NCI-H1417 (cell line): Measurements from ENCODE around the gene ATF2.
A peak's percentile ranks its signal among the peaks of the same experiment; 100 is the strongest.

Source experiments
- DNase-seq, 3 experiments: peaks; one replicate each; lab custom pipeline; 2025; lab: John Stamatoyannopoulos, UW

The ATF2 gene, protein sequence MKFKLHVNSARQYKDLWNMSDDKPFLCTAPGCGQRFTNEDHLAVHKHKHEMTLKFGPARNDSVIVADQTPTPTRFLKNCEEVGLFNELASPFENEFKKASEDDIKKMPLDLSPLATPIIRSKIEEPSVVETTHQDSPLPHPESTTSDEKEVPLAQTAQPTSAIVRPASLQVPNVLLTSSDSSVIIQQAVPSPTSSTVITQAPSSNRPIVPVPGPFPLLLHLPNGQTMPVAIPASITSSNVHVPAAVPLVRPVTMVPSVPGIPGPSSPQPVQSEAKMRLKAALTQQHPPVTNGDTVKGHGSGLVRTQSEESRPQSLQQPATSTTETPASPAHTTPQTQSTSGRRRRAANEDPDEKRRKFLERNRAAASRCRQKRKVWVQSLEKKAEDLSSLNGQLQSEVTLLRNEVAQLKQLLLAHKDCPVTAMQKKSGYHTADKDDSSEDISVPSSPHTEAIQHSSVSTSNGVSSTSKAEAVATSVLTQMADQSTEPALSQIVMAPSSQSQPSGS

GRCh38 chr2:175167792-175168563, at the start of gene ATF2:
Gene ATF2 (minus strand): TSS chr2:175168203. CDS start chr2:175136443, 31,760 bp downstream.
- DNase-seq, result peak; percentile 96 to 100 (median 99)

DNA sequence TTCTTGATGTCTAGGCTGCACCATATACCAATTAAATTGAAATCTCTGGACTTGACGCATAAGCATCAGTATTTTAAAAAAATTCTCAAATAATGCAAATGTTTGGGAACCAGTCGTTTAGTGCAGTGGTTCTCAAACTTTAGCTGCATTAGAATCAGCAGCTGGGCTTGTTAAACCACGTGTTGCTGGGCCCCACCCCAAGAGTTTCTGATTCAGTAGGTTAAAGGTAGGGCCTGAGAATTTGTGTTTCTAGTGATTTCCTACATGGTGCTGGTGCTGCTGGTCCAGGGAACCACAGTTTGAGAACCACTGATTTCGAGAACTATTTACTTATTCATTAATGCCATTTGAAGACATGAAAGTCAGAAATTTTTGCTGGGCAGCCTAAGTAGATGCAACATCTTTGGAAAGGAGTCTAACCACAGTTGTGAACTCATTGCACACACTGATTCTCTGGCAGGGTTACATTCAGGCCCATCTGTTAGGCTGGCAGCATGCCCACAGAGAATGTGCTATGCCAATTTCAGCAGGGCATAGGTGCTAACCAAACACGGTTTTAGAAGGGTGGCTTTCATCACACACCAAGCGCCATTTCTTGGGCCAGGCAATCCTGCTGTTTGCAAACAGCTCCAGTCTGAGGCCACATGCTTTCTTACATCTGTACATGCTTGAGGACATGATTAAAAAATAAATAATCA, 39.9 kb upstream of the ATF2 start:
- DNase-seq, result peak in 1 of 3 experiments; percentile 35

DNA sequence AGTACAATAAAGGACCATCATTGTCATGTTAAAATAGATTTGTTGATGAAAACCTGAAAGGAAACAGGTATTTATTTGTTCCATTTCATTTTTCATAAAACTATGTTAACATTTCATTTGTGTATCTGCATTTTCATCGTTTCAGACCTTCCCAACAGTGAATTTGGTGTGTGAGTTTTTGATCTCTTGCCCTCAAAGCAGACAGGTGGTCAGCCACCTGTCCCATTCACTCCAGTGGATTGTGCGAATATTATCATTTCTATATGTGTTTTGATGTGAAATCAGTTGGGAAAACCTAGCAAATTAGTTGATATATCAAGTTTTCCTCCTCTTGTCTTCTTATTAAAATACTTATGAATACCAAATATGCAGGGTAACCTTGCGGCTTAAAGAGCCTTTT, 38.9 kb upstream of the ATF2 start:
- DNase-seq, result no peak

- DNase-seq, result no peak
These were observed 37.5 kb upstream of the ATF2 start for GRCh38 chr2:175205523-175205922.

- DNase-seq, result peak; percentile 2 to 76 (median 39)
These were observed 35.9 kb upstream of the ATF2 start for GRCh38 chr2:175203621-175204496.

DNA sequence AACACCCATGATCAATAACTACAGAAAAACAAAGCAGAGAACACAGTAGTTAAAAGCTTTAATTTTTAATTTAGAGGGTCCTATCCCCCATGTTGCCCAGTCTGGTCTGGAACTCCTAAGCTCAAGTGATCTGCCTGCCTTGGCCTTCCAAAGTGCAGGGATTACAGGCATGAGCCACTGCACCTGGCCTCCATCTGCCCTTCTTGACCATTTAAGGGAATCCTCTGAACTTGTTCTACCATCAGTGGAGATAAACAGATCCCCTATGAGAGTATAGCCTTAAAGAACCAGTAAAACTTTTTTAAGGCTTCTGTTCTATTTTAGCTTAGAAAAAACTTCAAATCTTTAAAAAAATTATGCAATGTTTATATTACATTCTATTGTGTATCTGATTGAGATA, 27.0 kb upstream of the ATF2 start:
- no peak for DNase-seq

DNA sequence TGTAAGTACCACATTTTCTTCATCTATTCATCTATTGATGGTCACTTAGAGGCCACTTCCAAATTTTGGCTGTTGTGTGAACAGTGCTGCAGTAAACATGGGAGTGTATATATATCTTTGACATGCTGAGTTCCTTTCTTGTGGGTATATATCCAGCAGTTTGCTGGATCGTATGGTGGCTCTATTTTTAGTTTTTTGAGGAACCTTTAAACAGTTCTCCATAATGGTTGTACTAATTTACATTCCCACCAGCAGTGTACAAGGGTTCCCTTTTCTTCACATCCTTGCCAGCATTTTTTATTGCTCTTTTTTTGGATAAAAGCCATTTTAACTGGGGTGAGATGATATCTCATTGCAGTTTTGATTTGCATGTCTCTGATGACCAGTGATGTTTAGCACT, 20.8 kb upstream of the ATF2 start:
- no peak for DNase-seq

GRCh38 chr2:175187378-175187777, 19.4 kb upstream of the ATF2 start:
- DNase-seq, result no peak

GRCh38 chr2:175183674-175184073, 15.7 kb upstream of the ATF2 start:
- DNase-seq, result no peak

DNA sequence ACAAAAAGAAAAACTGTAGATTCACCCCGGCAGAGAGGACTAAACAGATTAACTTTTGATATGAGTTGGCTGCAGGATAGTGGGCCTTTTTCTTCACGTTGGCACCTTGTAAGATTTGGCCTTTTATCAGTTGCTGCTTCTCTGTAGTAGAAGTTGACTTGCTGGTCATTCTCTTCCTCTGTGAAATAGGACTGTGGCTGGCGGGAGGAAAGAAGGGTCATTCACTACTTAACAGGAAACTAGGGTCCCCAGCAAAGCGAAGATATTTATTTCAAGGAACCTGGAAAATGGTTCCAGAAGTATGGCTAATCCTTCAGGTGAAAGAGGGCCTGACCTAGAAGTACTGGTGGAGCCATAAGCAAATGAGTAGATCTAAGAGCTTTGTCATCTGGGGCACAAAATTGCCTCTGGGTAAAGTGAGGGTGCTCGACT, 13.9 kb upstream of the ATF2 start:
- no peak for DNase-seq

- peak; percentile 91 to 98 (median 96) for DNase-seq
These were observed 13.3 kb upstream of the ATF2 start, which contains the start of gene ATP5MC3 for GRCh38 chr2:175181104-175181876. Gene ATP5MC3 (minus strand): TSS chr2:175181710. CDS start chr2:175181393, 317 bp downstream.

DNA sequence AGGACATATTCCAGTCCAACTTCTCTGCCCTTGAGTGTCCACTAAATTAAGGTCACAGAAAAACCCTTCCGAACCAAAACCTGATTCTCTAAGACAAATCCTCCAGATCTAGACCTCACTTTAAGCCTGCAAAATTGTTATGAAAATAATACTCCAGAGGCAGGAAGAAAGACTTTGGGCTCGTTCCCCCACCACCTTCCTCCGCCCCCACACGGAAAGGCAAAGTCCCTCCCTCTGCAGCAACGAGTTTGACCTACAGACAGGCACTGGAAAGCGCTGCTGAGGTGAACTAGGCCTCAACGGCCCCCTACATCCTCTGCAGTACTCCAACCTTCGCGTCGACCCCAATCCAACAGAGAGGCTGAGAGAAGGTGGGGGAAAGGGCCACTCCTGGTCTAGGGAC, 12.7 kb upstream of the ATF2 start:
- no peak for DNase-seq

DNA sequence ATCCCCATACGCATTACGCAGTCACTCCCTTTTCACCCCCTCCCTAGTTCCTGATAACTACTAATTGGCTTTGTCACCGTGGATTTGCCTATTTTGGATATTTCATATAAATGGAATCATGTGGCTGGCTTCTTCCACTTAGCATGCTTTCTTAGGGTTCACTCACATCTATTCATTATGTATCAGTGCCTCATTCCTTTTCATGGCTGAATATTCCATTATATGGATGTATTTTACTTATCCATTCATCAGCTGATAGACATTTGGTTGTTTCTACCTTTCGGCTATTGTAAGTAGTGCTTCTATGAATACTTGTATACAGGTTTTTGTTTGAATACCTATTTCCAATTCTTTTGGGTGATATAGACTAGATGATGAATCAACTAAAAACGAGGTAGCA, 8.6 kb upstream of the ATF2 start:
- DNase-seq, result no peak

- no peak for DNase-seq
These were observed 7.9 kb upstream of the ATF2 start for GRCh38 chr2:175175896-175176295.

GRCh38 chr2:175175320-175175719, 7.3 kb upstream of the ATF2 start:
- DNase-seq, result no peak

DNA sequence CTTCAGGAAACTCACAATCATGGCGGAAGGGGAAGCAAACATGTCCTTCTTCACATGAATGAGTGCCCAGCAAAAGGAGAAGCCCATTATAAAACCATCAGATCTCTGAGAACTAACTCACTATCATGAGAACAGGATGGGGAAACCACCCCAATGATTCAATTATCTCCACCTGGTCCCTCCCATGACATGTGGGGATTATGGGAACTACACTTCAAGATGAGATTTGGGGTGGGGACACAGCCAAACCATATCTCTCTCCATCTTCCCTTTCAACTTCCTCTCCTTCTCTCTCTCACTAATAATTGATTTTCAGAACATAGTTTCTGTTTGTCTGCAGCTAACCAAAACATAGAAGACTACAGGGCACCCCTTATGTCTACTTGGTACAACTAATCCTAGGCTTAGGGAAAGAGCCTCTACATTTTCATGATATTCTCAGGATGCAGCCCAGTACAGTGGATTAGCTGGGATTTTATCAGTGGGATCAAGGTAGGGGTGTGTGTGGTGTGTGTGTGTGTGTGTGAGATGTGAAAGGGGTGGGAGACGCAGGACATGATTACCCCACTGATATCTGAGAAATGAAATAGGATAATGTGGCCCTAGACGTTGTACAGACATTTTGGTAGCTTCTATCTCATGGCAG, 2.8 kb upstream of the ATF2 start:
- no peak for DNase-seq

DNA sequence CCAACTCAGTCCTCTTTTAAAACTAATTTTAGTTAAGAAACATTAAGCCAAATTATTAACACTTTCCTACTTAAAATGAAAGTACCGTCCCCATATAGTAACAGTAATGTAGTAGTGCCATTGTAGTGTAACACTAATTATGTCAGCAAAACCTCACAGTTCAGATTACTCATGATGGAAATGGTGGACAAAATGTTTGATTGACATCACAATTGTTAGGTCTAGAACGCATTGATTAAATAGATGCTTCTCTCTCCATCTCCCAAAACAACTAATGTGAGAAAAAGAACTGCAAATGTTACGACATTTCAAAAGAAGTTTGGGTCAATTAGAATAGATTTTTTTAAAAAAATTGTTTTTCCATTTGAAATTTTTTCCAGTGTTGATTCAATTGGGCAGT, 1.2 kb upstream of the ATF2 start:
- DNase-seq, result peak in 1 of 3 experiments; percentile 37

DNA sequence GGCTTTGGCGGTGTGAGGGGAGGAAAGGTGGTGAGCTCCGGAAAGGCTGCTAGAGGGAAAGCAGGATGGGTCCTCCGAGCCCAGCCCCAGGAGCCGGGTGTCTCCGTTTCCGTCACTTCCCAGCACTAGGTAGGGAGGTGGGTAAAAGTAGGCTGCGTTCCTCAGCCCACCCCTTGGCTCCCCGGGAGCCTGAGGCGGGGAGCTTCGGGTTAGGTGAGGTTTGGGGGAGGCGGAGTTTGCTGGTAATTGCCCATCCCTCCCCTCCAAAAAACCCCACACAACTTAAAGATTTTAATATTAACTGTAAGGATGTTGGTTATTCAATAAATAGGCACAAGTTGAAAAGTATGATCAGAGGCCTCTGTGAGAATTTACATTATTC, 552 bp upstream of the ATF2 start:
- no peak for DNase-seq

- peak; percentile 2 to 85 (median 76) for DNase-seq
These were observed 769 bp downstream of the ATF2 start for GRCh38 chr2:175167076-175167791.
